A549 treated with GW870086 at 1 μM for 4 hours (cell line): ENCODE results near the gene GABRP. TPM values are rescaled to one million over a fixed set of nuclear protein-coding genes. Genes with fewer than 3 reads are reported as not detected.

Experiments used
- total RNA-seq: library from RNA; stranded (reverse); fragments of 200-300 nt; extraction: Qiagen RNA extraction; gene quantifications from 5 replicates; pipeline ENCODE4 v1.2.3, GENCODE V29; 2022; ENCODE audit warnings: low read depth

The GABRP gene, protein sequence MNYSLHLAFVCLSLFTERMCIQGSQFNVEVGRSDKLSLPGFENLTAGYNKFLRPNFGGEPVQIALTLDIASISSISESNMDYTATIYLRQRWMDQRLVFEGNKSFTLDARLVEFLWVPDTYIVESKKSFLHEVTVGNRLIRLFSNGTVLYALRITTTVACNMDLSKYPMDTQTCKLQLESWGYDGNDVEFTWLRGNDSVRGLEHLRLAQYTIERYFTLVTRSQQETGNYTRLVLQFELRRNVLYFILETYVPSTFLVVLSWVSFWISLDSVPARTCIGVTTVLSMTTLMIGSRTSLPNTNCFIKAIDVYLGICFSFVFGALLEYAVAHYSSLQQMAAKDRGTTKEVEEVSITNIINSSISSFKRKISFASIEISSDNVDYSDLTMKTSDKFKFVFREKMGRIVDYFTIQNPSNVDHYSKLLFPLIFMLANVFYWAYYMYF
- total RNA-seq, result not detected in 5 replicates

DNA sequence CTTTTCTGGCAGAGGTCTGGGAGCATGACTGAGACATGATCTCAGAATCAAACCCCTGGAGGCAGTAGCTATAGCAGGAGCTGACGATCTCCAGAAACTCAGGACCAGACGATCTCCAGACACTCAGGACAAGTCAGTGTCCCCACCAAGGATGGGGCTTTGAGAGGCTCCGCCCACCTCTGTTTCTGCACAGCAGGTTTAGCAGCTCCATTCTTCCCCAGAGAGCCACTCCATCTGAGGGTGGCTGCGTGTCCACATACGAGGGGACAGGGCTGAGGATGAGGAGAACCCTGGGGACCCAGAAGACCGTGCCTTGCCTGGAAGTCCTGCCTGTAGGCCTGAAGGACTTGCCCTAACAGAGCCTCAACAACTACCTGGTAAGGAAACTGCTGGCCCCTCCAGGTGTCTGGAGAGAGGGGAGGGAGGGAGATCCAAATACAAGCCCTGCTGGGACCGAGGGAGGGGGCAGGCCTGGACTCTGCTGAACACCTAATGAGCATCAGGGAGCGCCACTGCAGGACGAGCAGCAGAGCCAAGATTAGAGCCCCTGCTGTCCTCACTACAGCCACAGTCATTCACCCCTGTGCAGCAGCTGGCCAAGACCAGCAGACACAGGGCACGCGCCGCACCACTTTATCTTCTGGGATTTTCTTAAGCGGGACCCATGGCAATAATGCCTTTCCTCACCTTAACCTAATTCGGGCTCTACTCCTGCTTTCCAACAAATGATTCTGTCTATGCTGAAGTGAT, at the start of gene GABRP:
Gene GABRP, plus strand, starts transcription at position 228 of the 750 bp plus-strand sequence. CDS start 4,891 bp downstream, outside the sequence.

DNA sequence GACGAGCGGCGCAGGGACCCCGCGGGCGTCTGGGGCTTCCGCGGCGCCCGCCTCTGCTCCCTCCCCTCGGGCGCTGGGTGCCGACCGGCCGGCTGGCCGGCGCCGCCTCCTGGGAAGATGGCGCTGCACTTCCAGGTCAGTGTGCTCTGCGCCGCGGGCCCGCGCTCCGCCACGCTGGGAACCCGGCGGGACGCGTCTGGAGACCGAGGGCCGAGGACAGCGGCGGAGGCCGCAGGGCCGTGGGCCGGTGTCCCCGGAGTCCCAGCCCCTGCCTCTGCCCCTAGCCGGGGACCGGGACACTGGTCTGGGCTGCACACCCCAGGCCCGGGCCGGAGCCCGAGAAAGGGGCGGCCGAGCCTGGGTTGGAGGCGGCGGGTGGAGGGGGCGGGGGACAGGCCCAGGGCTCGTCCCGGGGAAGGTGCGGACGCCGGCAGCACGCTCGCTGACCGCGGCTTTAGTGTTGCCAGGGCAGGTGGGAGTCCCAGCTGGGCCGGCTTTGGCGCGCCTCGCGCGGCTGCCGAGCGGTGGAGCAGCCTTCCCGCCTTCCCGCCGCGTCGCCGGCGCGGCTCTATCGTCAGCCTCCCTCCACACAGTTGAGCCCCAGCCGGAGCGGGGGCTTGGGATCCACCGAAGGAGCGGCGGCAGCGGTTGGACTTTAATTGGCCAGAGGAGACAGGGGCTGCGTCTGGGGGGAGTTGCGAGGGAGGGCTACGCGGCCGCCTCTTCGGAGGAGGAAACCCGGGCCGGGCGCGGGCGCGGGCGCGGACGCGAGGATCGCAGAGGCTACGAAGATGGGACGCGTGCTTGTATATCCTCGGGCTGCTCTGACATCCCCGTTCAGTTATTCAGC, 78.6 kb downstream of the GABRP start, which contains the start of gene RANBP17:
Gene RANBP17, plus strand, starts transcription at position 102 of the 850 bp plus-strand sequence.

Other genes starting within 250 kb of the GABRP start
- 2.3 to 3.2 TPM (median 2.9 TPM) in 5 replicates for gene RANBP17, start 78.3 kb downstream of the GABRP start, total RNA-seq